SK-N-SH (cell line): ENCODE results near the gene USP36. TPM values are rescaled to one million over a fixed set of nuclear protein-coding genes. Genes with fewer than 3 reads are reported as not detected.

Source experiments
- CTCF ChIA-PET: fragments of 300-600, 350-600 bp; formaldehyde crosslinking; extraction: SDS; loops from one replicate; lab custom pipeline; 2021; lab: Yijun Ruan, JAX
- POLR2A ChIA-PET: fragments of 350-600 bp; sonication (Branson Sonifier 250); formaldehyde crosslinking; extraction: SDS; loops from one replicate; lab custom pipeline; 2020; ENCODE audit warnings: antibody characterized with exemption, inconsistent platforms; lab: Yijun Ruan, JAX
- DNase-seq: peaks from one replicate; pipeline ENCODE4 v3.0.0; 2012
- H2AFZ ChIP-seq: fragments of 200-600 bp; sonication (generic); 2 replicates; pipeline ENCODE4 v1.8.1; 2016; ENCODE audit warnings: antibody characterized with exemption, mild to moderate bottlenecking, low read depth
- H3F3A ChIP-seq: fragments of 200-600 bp; sonication (generic); replicated peaks from 2 replicates; pipeline ENCODE3; 2016; ENCODE audit warnings: antibody characterized with exemption, mild to moderate bottlenecking; ENCODE audit not compliant: insufficient read depth
- H3K27ac ChIP-seq, 2 experiments: fragments of 200-500 bp in 1 of 2; fragments of 200-600 bp in 1 of 2; sonication (Bioruptor generic) in 1 of 2; sonication (generic), shearing (Covaris generic) in 1 of 2; 2 replicates each; pipeline versions ENCODE4 v1.5.1 to v1.6.1; 2014 to 2016; ENCODE audit warnings: low read depth in 2 of 2, inconsistent platforms in 1 of 2, low read length in 1 of 2, mild to moderate bottlenecking in 1 of 2, mixed read lengths in 1 of 2
- H3K27me3 ChIP-seq: fragments of 200-600 bp; sonication (generic), shearing (Covaris generic); 2 replicates; pipeline ENCODE4 v1.6.1; 2016; ENCODE audit warnings: mixed run types; ENCODE audit not compliant: insufficient read depth
- H3K36me3 ChIP-seq, 2 experiments: fragments of 200-500 bp in 1 of 2; fragments of 200-600 bp in 1 of 2; sonication (Bioruptor generic) in 1 of 2; sonication (generic) in 1 of 2; replicated peaks in 1 of 2; 2 replicates each; pipeline versions ENCODE3 to v1.5.1; 2014 to 2016; ENCODE audit warnings: low read length in 1 of 2, mild to moderate bottlenecking in 1 of 2; ENCODE audit not compliant: insufficient read depth in 2 of 2, control insufficient read depth in 1 of 2
- H3K4me1 ChIP-seq, 2 experiments: fragments of 200-500 bp in 1 of 2; fragments of 200-600 bp in 1 of 2; sonication (Bioruptor generic) in 1 of 2; sonication (generic), shearing (Covaris generic) in 1 of 2; 2 replicates each; pipeline versions ENCODE4 v1.5.1 to v1.6.1; 2014 to 2016; ENCODE audit warnings: low read depth in 1 of 2, low read length in 1 of 2, mixed run types in 1 of 2; ENCODE audit not compliant: insufficient read depth in 2 of 2, control insufficient read depth in 1 of 2
- H3K4me2 ChIP-seq: fragments of 200-600 bp; sonication (generic), shearing (Covaris generic); 2 replicates; pipeline ENCODE4 v1.6.1; 2017; ENCODE audit warnings: mixed run types
- H3K4me3 ChIP-seq, 2 experiments: fragments of 200-500 bp in 1 of 2; fragments of 200-600 bp in 1 of 2; sonication (Bioruptor generic) in 1 of 2; sonication (generic), shearing (Covaris generic) in 1 of 2; 2 replicates each; pipeline versions ENCODE4 v1.5.1 to v1.8.1; 2014 to 2016; ENCODE audit warnings: low read depth in 2 of 2, inconsistent platforms in 1 of 2, low read length in 1 of 2, mild to moderate bottlenecking in 1 of 2, mixed read lengths in 1 of 2, moderate library complexity in 1 of 2
- H3K79me2 ChIP-seq: fragments of 200-600 bp; sonication (generic); 2 replicates; pipeline ENCODE4 v1.8.1; 2017; ENCODE audit warnings: mild to moderate bottlenecking; ENCODE audit not compliant: insufficient read depth
- H3K9ac ChIP-seq: fragments of 200-600 bp; sonication (generic); 2 replicates; pipeline ENCODE4 v1.6.1; 2017; ENCODE audit warnings: mixed run types
- H3K9me2 ChIP-seq: fragments of 200-600 bp; sonication (generic); 2 replicates; pipeline ENCODE4 v1.6.1; 2017; ENCODE audit warnings: mixed run types
- H3K9me3 ChIP-seq: fragments of 200-600 bp; sonication (generic); 2 replicates; pipeline ENCODE4 v1.6.1; 2017; ENCODE audit warnings: mixed run types, mild to moderate bottlenecking, moderate library complexity
- H4K20me1 ChIP-seq: fragments of 200-600 bp; sonication (generic); 2 replicates; pipeline ENCODE4 v1.6.1; 2017; ENCODE audit warnings: mild to moderate bottlenecking, mixed run types; ENCODE audit not compliant: insufficient read depth
- EP300 ChIP-seq, 2 experiments: IDR thresholded peaks; 2 replicates each; pipeline versions ENCODE4 v1.4.0 to v1.6.1; 2012; ENCODE audit warnings: borderline replicate concordance in 1 of 2, low read depth in 1 of 2, low read length in 1 of 2
- EZH2phosphoT487 ChIP-seq: fragments of 200-600 bp; sonication (generic); IDR thresholded peaks from 2 replicates; pipeline ENCODE4 v1.6.1; 2017; ENCODE audit warnings: low read depth, mixed run types, mild to moderate bottlenecking, antibody characterized with exemption, moderate library complexity, borderline replicate concordance
- FOXJ3 ChIP-seq: sonication (generic); formaldehyde crosslinking; IDR thresholded peaks from 2 replicates; pipeline ENCODE4 v1.5.1; 2020; ENCODE audit warnings: mild to moderate bottlenecking, missing genetic modification reagents
- GABPA ChIP-seq: IDR thresholded peaks from 2 replicates; pipeline ENCODE4 v1.4.0; 2012; ENCODE audit warnings: low read depth, mild to moderate bottlenecking
- GATA2 ChIP-seq: sonication (generic); formaldehyde crosslinking; IDR thresholded peaks from 2 replicates; pipeline ENCODE4 v1.5.0; 2020; ENCODE audit warnings: mild to moderate bottlenecking, missing genetic modification reagents
- IRF3 ChIP-seq: fragments of 150-350 bp; IDR thresholded peaks from 2 replicates; pipeline ENCODE4 v1.6.1; 2016; ENCODE audit warnings: mild to moderate bottlenecking, low read depth, low read length
- MAX ChIP-seq: IDR thresholded peaks from 2 replicates; pipeline ENCODE4 v1.4.0; 2012; ENCODE audit warnings: low read depth
- POLR2AphosphoS5 ChIP-seq: IDR thresholded peaks from 2 replicates; pipeline ENCODE4 v1.6.1; 2012; ENCODE audit warnings: low read depth, low read length
- RAD21 ChIP-seq: IDR thresholded peaks from 2 replicates; pipeline ENCODE4 v1.6.1; 2012; ENCODE audit warnings: mild to moderate bottlenecking, low read length
- RCOR1 ChIP-seq: fragments of 150-350 bp; IDR thresholded peaks from 2 replicates; pipeline ENCODE4 v1.6.1; 2017; ENCODE audit warnings: antibody characterized with exemption, low read length
- RFX5 ChIP-seq: IDR thresholded peaks from 2 replicates; pipeline ENCODE4 v1.6.1; 2012; ENCODE audit warnings: mild to moderate bottlenecking, improper control_type of control experiment, low read length
- RXRA ChIP-seq: IDR thresholded peaks from 2 replicates; pipeline ENCODE4 v1.4.0; 2012; ENCODE audit warnings: low read depth, mild to moderate bottlenecking, borderline replicate concordance
- SIN3A ChIP-seq: IDR thresholded peaks from 2 replicates; pipeline ENCODE4 v1.6.1; 2012; ENCODE audit warnings: low read depth, mild to moderate bottlenecking, low read length, moderate library complexity, borderline replicate concordance
- TCF12 ChIP-seq: IDR thresholded peaks from 2 replicates; pipeline ENCODE4 v1.4.0; 2012
- TEAD4 ChIP-seq: IDR thresholded peaks from 2 replicates; pipeline ENCODE4 v1.4.0; 2012; ENCODE audit warnings: mild to moderate bottlenecking, borderline replicate concordance; ENCODE audit not compliant: insufficient read depth
- USF2 ChIP-seq: fragments of 150-350 bp; IDR thresholded peaks from 2 replicates; pipeline ENCODE4 v1.6.1; 2017; ENCODE audit warnings: antibody characterized with exemption, low read length, low read depth, borderline replicate concordance
- WGBS: methylation state at CpG from one replicate; pipeline ENCODE4 v1.1.6; 2017; ENCODE audit warnings: low lambda C conversion rate; 5-methylcytosine and 5-hydroxymethylcytosine counted together
- polyA plus RNA-seq, 3 experiments: library from polyadenylated mRNA; depleted of rRNA; stranded (reverse); fragments of >200 nt; gene quantifications; 2 replicates each; pipeline ENCODE4 v1.2.3, GENCODE V29; 2012

Gene USP36
- polyA plus RNA-seq, 1 of the 3 experiments (the other 2 are of a cell fraction), result 34.6 TPM

- peaks cover 0 to 7% of the 10 kb centered on the region in 2 experiments; a peak in 2 of 4 replicates for H3K4me1 ChIP-seq
- POLR2A ChIA-PET, result no interaction called here
- no peak for DNase-seq
- H3K4me2 ChIP-seq, result no peak overlapping the region
- peaks cover 45 to 68% of the 10 kb centered on the region in 2 experiments for H3K36me3 ChIP-seq
- no peaks in the 10 kb centered on the region for H3K9me2 ChIP-seq
- H3F3A ChIP-seq, result peaks cover 36% of the 10 kb centered on the region
- no peak overlapping the region for H3K4me3 ChIP-seq
- H3K79me2 ChIP-seq, result peaks cover 37% of the 10 kb centered on the region
- CTCF ChIA-PET, result interaction anchor here (5.8 to 17.6 kb wide), 2 partner anchors 8 to 111 kb away, joined by 46 to 458 read pairs; partner anchors contain the start of gene LGALS3BP
- 99% methylated on average over 13 of the region's 14 CpGs for WGBS
- H3K27me3 ChIP-seq, result no peaks in the 10 kb centered on the region
- no peak overlapping the region; a peak in 1 of 4 replicates for H3K27ac ChIP-seq
- no peak overlapping the region for H3K9ac ChIP-seq
- H3K9me3 ChIP-seq, result no peaks in the 10 kb centered on the region
- TF ChIP-seq MAX, result no peak
- no peak for TF ChIP-seq EZH2phosphoT487
- TF ChIP-seq USF2, result no peak
- no peak for TF ChIP-seq FOXJ3 (CRISPR knock-in tag)
- TF ChIP-seq RFX5, result no peak
- no peak for TF ChIP-seq SIN3A
- no peak for TF ChIP-seq TEAD4
- TF ChIP-seq TCF12, result no peak
- no peak for TF ChIP-seq IRF3
- no peak for TF ChIP-seq RXRA
- no peak for TF ChIP-seq RAD21
- TF ChIP-seq GATA2 (CRISPR knock-in tag), result no peak
- no peak for TF ChIP-seq RCOR1
- no peak for TF ChIP-seq EP300 (IDR thresholded peaks at IDR 0.05; ENCODE audit: borderline replicate concordance in 1 of 2, low read depth in 1 of 2, low read length in 1 of 2)
- TF ChIP-seq GABPA, result no peak
- no peak for TF ChIP-seq POLR2AphosphoS5
- no peak overlapping the region for H2AFZ ChIP-seq
- H4K20me1 ChIP-seq, result no peaks in the 10 kb centered on the region
These were observed 16.7 kb upstream of the USP36 start for GRCh38 chr17:78857266-78857665.
